Measurements from ENCODE around the gene R3HDM2. TPM values are rescaled to one million over a fixed set of nuclear protein-coding genes. Genes with fewer than 3 reads are reported as not detected.
A peak's percentile ranks its signal among the peaks of the same experiment; 100 is the strongest.

The R3HDM2 gene
- total and polyA plus RNA-seq, 8 donors: 14.5 to 39.8 (median 24.4) TPM

DNA sequence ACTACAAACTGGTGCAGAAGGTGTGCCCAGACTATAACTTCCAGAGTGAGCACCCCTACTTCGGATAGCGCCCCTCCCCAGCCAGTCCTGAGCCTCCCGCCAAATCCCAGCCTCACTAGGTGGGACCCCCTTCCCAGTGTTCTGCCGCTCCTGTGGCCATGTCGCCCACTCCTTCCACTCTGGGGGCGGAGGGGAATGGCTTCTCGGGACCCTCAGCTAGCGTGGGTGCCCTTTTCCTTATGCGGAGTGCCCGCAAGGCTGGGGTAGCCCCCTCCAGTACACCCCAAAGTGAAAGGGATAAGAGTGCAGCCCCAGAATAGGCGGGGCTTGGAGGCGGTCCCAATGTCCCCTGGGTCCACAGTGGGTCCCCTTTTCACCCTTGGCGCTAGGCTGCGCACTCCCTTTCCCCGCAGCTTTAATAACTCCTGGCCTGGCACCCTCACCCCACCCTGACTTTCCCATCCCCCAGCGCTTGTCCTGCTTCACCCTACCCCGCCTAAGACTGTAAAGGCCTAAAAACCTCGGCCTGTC lies 205.1 kb downstream of the R3HDM2 start:
- peaks cover 0 to 6% (median 0%) of the 10 kb centered on the region in 4 donors for H3K27me3 ChIP-seq
- ATAC-seq (no peak), DNase-seq (peak in 1 of 6 donors; percentile 60)

DNA sequence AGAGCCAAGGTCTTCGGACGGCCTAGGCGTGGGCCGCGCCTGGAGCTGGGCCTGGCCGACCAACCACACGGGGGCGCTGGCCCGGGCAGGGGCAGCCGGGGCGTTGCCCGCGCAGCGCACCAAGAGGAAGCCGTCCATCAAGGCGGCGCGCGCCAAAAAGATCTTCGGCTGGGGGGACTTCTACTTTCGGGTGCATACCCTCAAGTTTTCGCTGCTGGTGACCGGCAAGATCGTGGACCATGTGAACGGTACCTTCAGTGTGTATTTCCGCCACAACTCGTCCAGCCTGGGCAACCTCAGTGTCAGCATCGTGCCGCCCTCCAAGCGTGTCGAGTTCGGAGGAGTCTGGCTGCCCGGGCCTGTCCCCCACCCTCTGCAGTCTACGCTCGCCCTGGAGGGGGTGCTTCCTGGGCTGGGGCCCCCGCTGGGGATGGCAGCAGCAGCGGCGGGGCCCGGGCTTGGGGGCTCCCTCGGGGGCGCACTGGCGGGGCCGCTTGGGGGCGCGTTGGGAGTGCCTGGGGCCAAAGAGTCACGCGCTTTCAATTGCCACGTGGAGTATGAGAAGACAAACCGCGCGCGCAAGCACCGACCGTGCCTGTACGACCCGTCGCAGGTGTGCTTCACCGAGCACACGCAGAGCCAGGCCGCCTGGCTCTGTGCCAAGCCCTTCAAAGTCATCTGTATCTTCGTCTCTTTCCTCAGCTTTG lies 205.7 kb downstream of the R3HDM2 start:
- no peak overlapping the region for H3K27ac ChIP-seq
- H3K4me1 ChIP-seq: no peaks in the 10 kb centered on the region
- no peaks in the 10 kb centered on the region for H3K9me3 ChIP-seq
- no peaks in the 10 kb centered on the region for H3K36me3 ChIP-seq
- H3K4me3 ChIP-seq: no peak overlapping the region
- peak in 3 of 6 donors; percentile 55 to 85 (median 77) for DNase-seq
- 20 to 26% methylated on average over 47 to 61 of the region's 61 CpGs for WGBS, 2 donors
- no peak for FAIRE-seq
- ATAC-seq: peak; percentile 53 to 70 (median 63)
- peaks cover 0 to 6% (median 0%) of the 10 kb centered on the region in 4 donors for H3K27me3 ChIP-seq
- intact Hi-C loops (cut with DNase I): no loop called here
- peak; percentile 46 to 58 (median 54) for TF ChIP-seq CTCF (IDR thresholded peaks at IDR 0.05)

More for the DNA sequence above, 205.1 kb downstream of the R3HDM2 start:
- Histone ChIP-seq H3K9me3 (no peaks in the 10 kb centered on the region), H3K4me1 (peaks cover 0 to 6% (median 3%) of the 10 kb centered on the region in 3 donors), H3K36me3 (no peaks in the 10 kb centered on the region), H3K4me3 (no peak overlapping the region), H3K27ac (no peak overlapping the region)
- 60 to 61% methylated on average over 18 of the region's 18 CpGs for WGBS, 2 donors
- intact Hi-C loops (cut with DNase I): no loop called here
- TF ChIP-seq CTCF (IDR thresholded peaks at IDR 0.05): no peak
- FAIRE-seq: no peak

- DNase-seq (no peak), ATAC-seq (no peak), FAIRE-seq (no peak)
- Histone ChIP-seq H3K27me3 (peaks cover 0 to 6% (median 0%) of the 10 kb centered on the region in 4 donors), H3K36me3 (no peaks in the 10 kb centered on the region), H3K27ac (no peak overlapping the region), H3K9me3 (no peaks in the 10 kb centered on the region), H3K4me3 (no peak overlapping the region), H3K4me1 (no peaks in the 10 kb centered on the region)
- intact Hi-C loops (cut with DNase I): no loop called here
- 58 to 63% methylated on average over 30 of the region's 30 CpGs for WGBS, 2 donors
- no peak for TF ChIP-seq CTCF (IDR thresholded peaks at IDR 0.05)
These were observed 206.4 kb downstream of the R3HDM2 start for GRCh38 chr12:57224278-57224972.

GRCh38 chr12:57223191-57224165 lies 207.4 kb downstream of the R3HDM2 start:
- H3K36me3 ChIP-seq: no peaks in the 10 kb centered on the region
- intact Hi-C loops (cut with DNase I): no loop called here
- FAIRE-seq: no peak

More at GRCh38 chr12:57223191-57224165, 207.4 kb downstream of the R3HDM2 start:
- Histone ChIP-seq H3K9me3 (no peaks in the 10 kb centered on the region), H3K27ac (no peak overlapping the region), H3K4me1 (no peaks in the 10 kb centered on the region), H3K4me3 (no peak overlapping the region), H3K27me3 (peaks cover 0 to 6% (median 0%) of the 10 kb centered on the region in 4 donors)
- TF ChIP-seq CTCF (IDR thresholded peaks at IDR 0.05): no peak
- peak in 1 of 6 donors; percentile 49 for DNase-seq
- 64 to 68% methylated on average over 22 of the region's 22 CpGs for WGBS, 2 donors
- no peak for ATAC-seq
